Gastroesophageal sphincter (tissue), 4 donors: ENCODE data around the gene NOL4L. TPM values are rescaled to one million over a fixed set of nuclear protein-coding genes. Genes with fewer than 3 reads are reported as not detected.

ENCODE experiments used
- ATAC-seq: fragments of 150-250 bp; one replicate; pipeline ENCODE4 v1.9.1; 2016; ENCODE audit warnings: mild to moderate bottlenecking, moderate library complexity
- H3K27ac ChIP-seq, 4 donors: fragments of 200-600 bp; sonication (generic) in 3 of 4; 1 replicate in 3 of 4; 2 replicates in 1 of 4; pipeline ENCODE4 v1.5.1; 2016 to 2019
- H3K27me3 ChIP-seq: fragments of 200-600 bp; sonication (generic); one replicate; pipeline ENCODE4 v1.5.1; 2019
- H3K36me3 ChIP-seq, 2 donors: fragments of 200-600 bp; sonication (generic); one replicate each; pipeline ENCODE4 v1.5.1; 2019; ENCODE audit warnings: control low read depth in 1 of 2
- H3K4me1 ChIP-seq, 3 donors: fragments of 200-600 bp; sonication (generic); 1 replicate in 2 of 3; 2 replicates in 1 of 3; pipeline ENCODE4 v1.5.1; 2016 to 2019; ENCODE audit warnings: control low read depth in 2 of 3
- H3K4me3 ChIP-seq, 2 donors: fragments of 200-600 bp; sonication (generic); one replicate each; pipeline ENCODE4 v1.5.1; 2019; ENCODE audit warnings: mild to moderate bottlenecking in 1 of 2, moderate library complexity in 1 of 2
- H3K9me3 ChIP-seq, 3 donors: fragments of 200-600 bp; sonication (generic); one replicate each; pipeline ENCODE4 v1.5.1; 2017 to 2019; ENCODE audit warnings: control low read depth in 2 of 3
- CTCF ChIP-seq, 4 experiments: fragments of 200-600 bp in 2 of 4; fragments of 450-650 bp in 2 of 4; sonication (generic) in 1 of 4; IDR thresholded peaks; one replicate each; pipeline ENCODE4 v1.5.1; 2017 to 2019; ENCODE audit warnings: antibody characterized with exemption in 4 of 4, mild to moderate bottlenecking in 2 of 4, moderate library complexity in 2 of 4
- EP300 ChIP-seq: sonication (generic); formaldehyde crosslinking; IDR thresholded peaks from one replicate; pipeline ENCODE4 v1.6.1; 2017; ENCODE audit warnings: antibody characterized with exemption, mild to moderate bottlenecking
- POLR2A ChIP-seq, 2 donors: fragments of 450-650 bp; IDR thresholded peaks; one replicate each; pipeline ENCODE4 v1.6.1; 2017; ENCODE audit warnings: antibody characterized with exemption in 2 of 2, mild to moderate bottlenecking in 2 of 2, moderate library complexity in 1 of 2
- POLR2AphosphoS5 ChIP-seq: sonication (generic); formaldehyde crosslinking; IDR thresholded peaks from one replicate; pipeline ENCODE4 v1.6.1; 2017; ENCODE audit warnings: antibody characterized with exemption
- WGBS, 2 donors: methylation state at CpG; one replicate each; pipeline ENCODE4 v1.1.5; 2018; ENCODE audit warnings: low coverage in 1 of 2; 5-methylcytosine and 5-hydroxymethylcytosine counted together
- total RNA-seq, 4 donors: library from RNA; depleted of rRNA; stranded (reverse); fragments of >200 nt; gene quantifications; one replicate each; pipeline ENCODE4 v1.1.0, GENCODE V29; 2016

NOL4L gene
- total RNA-seq, 4 donors from 2014 or later = 9.0 to 14.7 (median 10.8) TPM

- no peaks in the 10 kb centered on the region for H3K4me1 ChIP-seq
- TF ChIP-seq POLR2AphosphoS5 (no peak), POLR2A (IDR thresholded peaks at IDR 0.05) (no peak), EP300 (no peak), CTCF (IDR thresholded peaks at IDR 0.05) (no peak)
- ATAC-seq = no peak
- WGBS, 2 donors = 86 to 96% methylated on average over 4 to 5 of the region's 12 CpGs
- no peak overlapping the region for H3K4me3 ChIP-seq
- H3K9me3 ChIP-seq = no peaks in the 10 kb centered on the region
- H3K36me3 ChIP-seq = no peaks in the 10 kb centered on the region
- H3K27me3 ChIP-seq = no peaks in the 10 kb centered on the region
- no peak overlapping the region for H3K27ac ChIP-seq
Observed at GRCh38 chr20:32566379-32567374, 18.5 kb downstream of the NOL4L start.

- no peak for ATAC-seq
- H3K27me3 ChIP-seq = no peaks in the 10 kb centered on the region
- no peak overlapping the region for H3K4me3 ChIP-seq
- H3K36me3 ChIP-seq = no peaks in the 10 kb centered on the region
- 92 to 100% methylated on average over 1 to 2 of the region's 5 CpGs for WGBS, 2 donors
- no peak overlapping the region for H3K27ac ChIP-seq
- H3K4me1 ChIP-seq = no peaks in the 10 kb centered on the region
- no peaks in the 10 kb centered on the region for H3K9me3 ChIP-seq
- TF ChIP-seq CTCF (IDR thresholded peaks at IDR 0.05) = no peak
- no peak for TF ChIP-seq POLR2AphosphoS5
- TF ChIP-seq EP300 = no peak
- no peak for TF ChIP-seq POLR2A (IDR thresholded peaks at IDR 0.05)
Observed at GRCh38 chr20:32565735-32566032, 19.4 kb downstream of the NOL4L start.

GRCh38 chr20:32564921-32565734 is 20.0 kb downstream of the NOL4L start:
- no peaks in the 10 kb centered on the region for H3K9me3 ChIP-seq
- 38 to 74% methylated on average over 4 of the region's 19 CpGs for WGBS, 2 donors
- H3K4me3 ChIP-seq = no peak overlapping the region
- TF ChIP-seq EP300 = no peak
- no peak for TF ChIP-seq POLR2A (IDR thresholded peaks at IDR 0.05)
- no peak for TF ChIP-seq POLR2AphosphoS5
- TF ChIP-seq CTCF (IDR thresholded peaks at IDR 0.05) = no peak
- no peak overlapping the region for H3K27ac ChIP-seq
- ATAC-seq = peak; percentile 40
- H3K36me3 ChIP-seq = no peaks in the 10 kb centered on the region
- H3K27me3 ChIP-seq = no peaks in the 10 kb centered on the region
- no peaks in the 10 kb centered on the region for H3K4me1 ChIP-seq

GRCh38 chr20:32564440-32564839 is 20.7 kb downstream of the NOL4L start:
- WGBS, 2 donors = 88 to 90% methylated on average over 2 of the region's 6 CpGs
- no peaks in the 10 kb centered on the region for H3K9me3 ChIP-seq
- TF ChIP-seq EP300 (no peak), POLR2A (IDR thresholded peaks at IDR 0.05) (no peak), POLR2AphosphoS5 (no peak), CTCF (IDR thresholded peaks at IDR 0.05) (no peak)
- no peak for ATAC-seq
- H3K27ac ChIP-seq = no peak overlapping the region
- H3K4me1 ChIP-seq = no peaks in the 10 kb centered on the region
- no peak overlapping the region for H3K4me3 ChIP-seq
- no peaks in the 10 kb centered on the region for H3K27me3 ChIP-seq
- no peaks in the 10 kb centered on the region for H3K36me3 ChIP-seq
